HEK293 (cell line): ENCODE results near the gene CD44.

Source experiments
- CTCF ChIA-PET: fragments of 350-600 bp; formaldehyde crosslinking; extraction: SDS; loops from one replicate; lab custom pipeline; 2021; ENCODE audit warnings: antibody characterized with exemption; lab: Yijun Ruan, JAX
- POLR2A ChIA-PET: fragments of 300-600 bp; formaldehyde crosslinking; extraction: SDS; loops from one replicate; lab custom pipeline; 2020; ENCODE audit warnings: antibody characterized with exemption, inconsistent platforms; lab: Yijun Ruan, JAX
- H3K27ac ChIP-seq: fragments of 200-500 bp; sonication (Bioruptor generic); 2 replicates; pipeline ENCODE4 v1.5.1; 2014; ENCODE audit warnings: low read depth, low read length, control low read depth, inconsistent platforms; ENCODE audit errors: extremely low read depth
- H3K36me3 ChIP-seq, 2 experiments: fragments of 200-500 bp in 1 of 2; sonication (Bioruptor generic) in 1 of 2; 1 replicate in 1 of 2; 2 replicates in 1 of 2; pipeline ENCODE4 v1.5.1; 2014 to 2017; ENCODE audit warnings: inconsistent platforms in 2 of 2, low read length in 2 of 2; ENCODE audit not compliant: control insufficient read depth in 2 of 2, insufficient read depth in 1 of 2
- H3K4me1 ChIP-seq: fragments of 200-500 bp; sonication (Bioruptor generic); 2 replicates; pipeline ENCODE4 v1.5.1; 2014; ENCODE audit warnings: mild to moderate bottlenecking, low read length, inconsistent platforms; ENCODE audit not compliant: control insufficient read depth, insufficient read depth
- H3K4me3 ChIP-seq: 2 replicates; pipeline ENCODE4 v1.5.1; 2011; ENCODE audit warnings: low read depth, mild to moderate bottlenecking, control low read depth, low read length, moderate library complexity
- H3K9me3 ChIP-seq: fragments of 200-500 bp; sonication (Bioruptor generic); 2 replicates; pipeline ENCODE4 v1.5.1; 2014; ENCODE audit warnings: low read depth, low read length, inconsistent platforms; ENCODE audit not compliant: control insufficient read depth, insufficient read depth
- GLI4 ChIP-seq: fragments of 450-650 bp; formaldehyde crosslinking; IDR thresholded peaks from 2 replicates; pipeline ENCODE4 v1.5.1; 2016; ENCODE audit warnings: missing biosample characterization, missing genetic modification characterization
- REST ChIP-seq: fragments of 450-650 bp; formaldehyde crosslinking; IDR thresholded peaks from 2 replicates; pipeline ENCODE4 v1.5.1; 2016; ENCODE audit warnings: missing biosample characterization, missing genetic modification characterization
- SP3 ChIP-seq: fragments of 450-650 bp; formaldehyde crosslinking; IDR thresholded peaks from 2 replicates; pipeline ENCODE4 v1.5.1; 2016; ENCODE audit warnings: missing biosample characterization, missing genetic modification characterization
- SP7 ChIP-seq: fragments of 450-650 bp; formaldehyde crosslinking; IDR thresholded peaks from 2 replicates; pipeline ENCODE4 v1.5.1; 2016; ENCODE audit warnings: missing biosample characterization, missing genetic modification characterization
- YY1 ChIP-seq: fragments of 450-650 bp; formaldehyde crosslinking; IDR thresholded peaks from 2 replicates; pipeline ENCODE4 v1.5.1; 2018; ENCODE audit warnings: missing biosample characterization, missing genetic modification characterization
- ZBTB17 ChIP-seq: fragments of 450-650 bp; formaldehyde crosslinking; IDR thresholded peaks from 2 replicates; pipeline ENCODE4 v1.5.1; 2016; ENCODE audit warnings: missing biosample characterization, missing genetic modification characterization
- ZFP3 ChIP-seq: fragments of 450-650 bp; formaldehyde crosslinking; IDR thresholded peaks from 2 replicates; pipeline ENCODE4 v1.5.1; 2016; ENCODE audit warnings: low read depth, missing biosample characterization, missing genetic modification characterization
- ZFP69B ChIP-seq: fragments of 450-650 bp; formaldehyde crosslinking; IDR thresholded peaks from 2 replicates; pipeline ENCODE4 v1.5.1; 2016; ENCODE audit warnings: missing biosample characterization, missing genetic modification characterization
- ZNF146 ChIP-seq: fragments of 450-650 bp; formaldehyde crosslinking; IDR thresholded peaks from 2 replicates; pipeline ENCODE4 v1.5.1; 2016; ENCODE audit warnings: missing biosample characterization, missing genetic modification characterization
- ZNF266 ChIP-seq: fragments of 450-650 bp; formaldehyde crosslinking; IDR thresholded peaks from 2 replicates; pipeline ENCODE4 v1.5.1; 2016; ENCODE audit warnings: missing biosample characterization, missing genetic modification characterization, low read depth
- ZNF274 ChIP-seq, 2 experiments: fragments of 200-500 bp in 1 of 2; fragments of 450-650 bp in 1 of 2; sonication (Bioruptor generic) in 1 of 2; formaldehyde crosslinking in 1 of 2; IDR thresholded peaks; 2 replicates each; pipeline versions ENCODE4 v1.5.1 to v1.6.1; 2014 to 2016; ENCODE audit warnings: borderline replicate concordance in 1 of 2, inconsistent platforms in 1 of 2, low read length in 1 of 2, missing biosample characterization in 1 of 2, missing genetic modification characterization in 1 of 2
- ZNF391 ChIP-seq: fragments of 450-650 bp; formaldehyde crosslinking; IDR thresholded peaks from 2 replicates; pipeline ENCODE4 v1.5.1; 2016; ENCODE audit warnings: low read depth, missing biosample characterization, missing genetic modification characterization, borderline replicate concordance
- ZNF433 ChIP-seq: fragments of 450-650 bp; formaldehyde crosslinking; IDR thresholded peaks from 2 replicates; pipeline ENCODE4 v1.5.1; 2016; ENCODE audit warnings: missing biosample characterization, missing genetic modification characterization, low read depth
- ZNF518A ChIP-seq: fragments of 450-650 bp; formaldehyde crosslinking; conservative IDR thresholded peaks from 2 replicates; pipeline ENCODE4 v1.5.1; 2016; ENCODE audit warnings: low read depth, missing biosample characterization, missing genetic modification characterization
- ZNF521 ChIP-seq: fragments of 450-650 bp; formaldehyde crosslinking; IDR thresholded peaks from 2 replicates; pipeline ENCODE4 v1.5.1; 2017; ENCODE audit warnings: missing biosample characterization, mild to moderate bottlenecking, missing genetic modification characterization
- ZNF544 ChIP-seq: fragments of 450-650 bp; formaldehyde crosslinking; IDR thresholded peaks from 2 replicates; pipeline ENCODE4 v1.5.0; 2017; ENCODE audit warnings: missing biosample characterization, missing genetic modification characterization
- ZSCAN30 ChIP-seq: fragments of 450-650 bp; IDR thresholded peaks from 2 replicates; pipeline ENCODE4 v1.5.1; 2018; ENCODE audit warnings: missing biosample characterization, mild to moderate bottlenecking, missing genetic modification characterization, moderate library complexity
- TF ChIP-seq, protein P1 (sequence below): fragments of 450-650 bp; IDR thresholded peaks from 2 replicates; pipeline ENCODE4 v1.5.1; 2018; ENCODE audit warnings: missing biosample characterization, missing genetic modification characterization

Gene CD44

GRCh38 chr11:35235157-35235468 is 96.1 kb downstream of the CD44 start:
- TF ChIP-seq REST (tag by site-specific recombination) (no peak), ZFP69B (no peak), ZNF274 (IDR thresholded peaks at IDR 0.05; ENCODE audit: low read length) (no peak), ZNF274 (tag by site-specific recombination; IDR thresholded peaks at IDR 0.05; ENCODE audit: borderline replicate concordance) (no peak), SP3 (tag by site-specific recombination) (no peak), ZNF146 (tag by site-specific recombination) (no peak), ZBTB17 (tag by site-specific recombination) (no peak), YY1 (no peak)
- TF ChIP-seq, protein P1, sequence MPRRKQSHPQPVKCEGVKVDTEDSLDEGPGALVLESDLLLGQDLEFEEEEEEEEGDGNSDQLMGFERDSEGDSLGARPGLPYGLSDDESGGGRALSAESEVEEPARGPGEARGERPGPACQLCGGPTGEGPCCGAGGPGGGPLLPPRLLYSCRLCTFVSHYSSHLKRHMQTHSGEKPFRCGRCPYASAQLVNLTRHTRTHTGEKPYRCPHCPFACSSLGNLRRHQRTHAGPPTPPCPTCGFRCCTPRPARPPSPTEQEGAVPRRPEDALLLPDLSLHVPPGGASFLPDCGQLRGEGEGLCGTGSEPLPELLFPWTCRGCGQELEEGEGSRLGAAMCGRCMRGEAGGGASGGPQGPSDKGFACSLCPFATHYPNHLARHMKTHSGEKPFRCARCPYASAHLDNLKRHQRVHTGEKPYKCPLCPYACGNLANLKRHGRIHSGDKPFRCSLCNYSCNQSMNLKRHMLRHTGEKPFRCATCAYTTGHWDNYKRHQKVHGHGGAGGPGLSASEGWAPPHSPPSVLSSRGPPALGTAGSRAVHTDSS (tag by site-specific recombination) = no peak
- Histone ChIP-seq H3K4me3 (no peak overlapping the region), H3K9me3 (no peaks in the 10 kb centered on the region), H3K4me1 (no peaks in the 10 kb centered on the region), H3K36me3 (no peaks in the 10 kb centered on the region), H3K27ac (no peak overlapping the region)
- ChIA-PET POLR2A (no interaction called here), CTCF (interaction anchor here (0.6 to 1.6 kb wide), 4 partner anchors 36 to 312 kb away, joined by 3 to 7 read pairs (median 3); no protein-coding TSS in a partner anchor)

DNA sequence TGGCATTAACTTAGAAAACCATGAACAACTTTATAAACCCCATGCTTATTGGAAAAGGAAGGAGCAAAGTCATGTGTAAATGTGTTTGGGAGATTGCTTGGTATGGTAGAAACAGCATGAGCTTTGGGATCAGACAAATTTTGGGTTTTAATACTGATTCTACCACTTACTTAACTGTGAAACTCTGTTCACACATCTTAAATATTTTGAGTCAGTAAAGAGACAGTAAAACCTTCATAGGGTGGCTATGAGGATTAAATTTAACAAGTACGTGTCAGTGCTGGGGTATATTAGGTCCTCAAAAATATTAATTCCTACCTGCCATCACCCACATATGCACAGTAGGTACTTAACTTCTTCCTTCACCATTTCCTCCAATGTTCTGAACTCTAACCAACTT is 96.5 kb downstream of the CD44 start:
- ChIA-PET CTCF (interaction anchor here (0.6 to 1.6 kb wide), 6 partner anchors 36 to 1664 kb away, joined by 3 to 7 read pairs (median 3); no protein-coding TSS in a partner anchor), POLR2A (no interaction called here)
- no peak overlapping the region for H3K4me3 ChIP-seq
- H3K27ac ChIP-seq = no peak overlapping the region
- H3K4me1 ChIP-seq = no peaks in the 10 kb centered on the region
- H3K9me3 ChIP-seq = no peaks in the 10 kb centered on the region
- no peaks in the 10 kb centered on the region for H3K36me3 ChIP-seq
- TF ChIP-seq ZNF391 (tag by site-specific recombination) = no peak
- no peak for TF ChIP-seq ZNF266

GRCh38 chr11:35235936-35236666 is 97.1 kb downstream of the CD44 start:
- ChIA-PET POLR2A (no interaction called here), CTCF (interaction anchor here (0.6 to 1.7 kb wide), 9 partner anchors 10 to 1664 kb away, joined by 3 to 7 read pairs (median 3); no protein-coding TSS in a partner anchor)
- no peak overlapping the region for H3K4me3 ChIP-seq
- TF ChIP-seq ZSCAN30 (tag by site-specific recombination) (no peak), SP7 (no peak), ZNF544 (tag by site-specific recombination) (no peak)
- no peaks in the 10 kb centered on the region for H3K36me3 ChIP-seq
- H3K27ac ChIP-seq = no peak overlapping the region
- no peaks in the 10 kb centered on the region for H3K9me3 ChIP-seq
- H3K4me1 ChIP-seq = no peaks in the 10 kb centered on the region

- no peaks in the 10 kb centered on the region for H3K36me3 ChIP-seq
- CTCF ChIA-PET = interaction anchor here (0.6 to 1.8 kb wide), 8 partner anchors 9 to 314 kb away, joined by 3 to 8 read pairs (median 4); no protein-coding TSS in a partner anchor
- H3K9me3 ChIP-seq = no peaks in the 10 kb centered on the region
- H3K4me3 ChIP-seq = no peak overlapping the region
- POLR2A ChIA-PET = no interaction called here
- H3K27ac ChIP-seq = no peak overlapping the region
- H3K4me1 ChIP-seq = no peaks in the 10 kb centered on the region
- TF ChIP-seq ZFP3 (no peak), GLI4 (tag by site-specific recombination) (no peak), ZNF433 (tag by site-specific recombination) (no peak), ZNF518A (tag by site-specific recombination) (no peak), ZNF521 (tag by site-specific recombination) (no peak)
Measured at GRCh38 chr11:35236667-35237003, 97.7 kb downstream of the CD44 start.
